Measurements from ENCODE around the gene FOXO3.

GRCh38 chr6:108574457-108575141 is 13.9 kb downstream of the FOXO3 start:
- no peak for TF ChIP-seq GATA3 (IDR thresholded peaks at IDR 0.05; ENCODE audit: low read depth, low read length)
- TF ChIP-seq GATA2 (IDR thresholded peaks at IDR 0.05; ENCODE audit: low read depth, low read length) = peak; percentile 46; the same call in 1 of the 2 replicates

All from SH-SY5Y (cell line).